Activated B cell treated with CpG ODN at 0.5 μM for 24 hours (primary cell): ENCODE measurements around the gene TESPA1. TPM values are rescaled to one million over a fixed set of nuclear protein-coding genes. Genes with fewer than 3 reads are reported as not detected.

Experiments
- ATAC-seq: fragments of 200-7000 bp; cut with Tn5 transposase; one replicate; pipeline ENCODE4 v1.10.0; 2021; ENCODE audit warnings: low read depth, mild to moderate bottlenecking, moderate library complexity
- CTCF ChIA-PET: fragments of 350-600 bp; sonication (Branson Sonifier 250); formaldehyde crosslinking; loops from one replicate; lab custom pipeline; 2021; ENCODE audit warnings: antibody characterized with exemption; lab: Charles Lee
- POLR2A ChIA-PET: fragments of 350-600 bp; sonication (Branson Sonifier 250); formaldehyde crosslinking; loops from one replicate; lab custom pipeline; 2021; ENCODE audit warnings: antibody characterized with exemption; lab: Charles Lee
- DNase-seq: peaks from one replicate; pipeline ENCODE4 v3.0.0; 2022
- H3K27ac Mint-ChIP-seq: one replicate; pipeline ENCODE4 v1.8.0; 2020; ENCODE audit warnings: mixed read lengths
- H3K27me3 Mint-ChIP-seq: one replicate; pipeline ENCODE4 v1.8.0; 2021; ENCODE audit warnings: mixed read lengths
- H3K36me3 Mint-ChIP-seq: one replicate; pipeline ENCODE4 v1.8.0; 2021; ENCODE audit warnings: low read depth, mixed read lengths
- H3K4me1 Mint-ChIP-seq: one replicate; pipeline ENCODE4 v1.8.0; 2021; ENCODE audit warnings: mixed read lengths
- H3K4me3 Mint-ChIP-seq: one replicate; pipeline ENCODE4 v1.8.0; 2020; ENCODE audit warnings: mild to moderate bottlenecking, mixed read lengths
- H3K9me3 Mint-ChIP-seq: one replicate; pipeline ENCODE4 v1.8.0; 2020; ENCODE audit warnings: mixed read lengths
- CTCF ChIP-seq: fragments of 200-600 bp; IDR thresholded peaks from one replicate; pipeline ENCODE4 v1.8.0; 2022; ENCODE audit warnings: antibody characterized with exemption, mild to moderate bottlenecking
- intact Hi-C: fragments of 100-400 bp; cut with micrococcal nuclease; formaldehyde crosslinking; loops from one replicate; pipeline ENCODE4 v1.15.1; 2024
- total RNA-seq: library from RNA; stranded (reverse); gene quantifications from 2 replicates; pipeline ENCODE4 v1.2.3, GENCODE V29; 2022

TESPA1 gene, protein sequence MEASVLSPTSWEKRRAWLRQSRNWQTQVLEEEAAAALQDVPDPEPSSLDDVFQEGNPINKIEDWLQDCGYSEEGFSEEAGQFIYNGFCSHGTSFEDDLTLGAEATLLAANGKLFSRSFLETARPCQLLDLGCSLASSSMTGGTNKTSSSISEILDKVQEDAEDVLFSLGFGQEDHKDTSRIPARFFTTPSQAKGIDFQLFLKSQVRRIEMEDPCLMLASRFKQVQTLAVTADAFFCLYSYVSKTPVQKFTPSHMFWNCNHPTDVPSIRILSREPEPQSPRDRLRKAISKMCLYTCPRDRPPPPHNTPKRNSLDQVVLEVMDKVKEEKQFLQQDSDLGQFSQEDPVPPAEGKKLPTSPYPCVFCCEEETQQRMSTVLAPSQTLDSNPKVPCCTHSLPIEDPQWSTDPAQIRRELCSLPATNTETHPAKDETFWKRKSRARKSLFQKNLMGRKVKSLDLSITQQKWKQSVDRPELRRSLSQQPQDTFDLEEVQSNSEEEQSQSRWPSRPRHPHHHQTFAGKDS
- total RNA-seq, result 31.5 and 35.5 TPM in 2 replicates

DNA sequence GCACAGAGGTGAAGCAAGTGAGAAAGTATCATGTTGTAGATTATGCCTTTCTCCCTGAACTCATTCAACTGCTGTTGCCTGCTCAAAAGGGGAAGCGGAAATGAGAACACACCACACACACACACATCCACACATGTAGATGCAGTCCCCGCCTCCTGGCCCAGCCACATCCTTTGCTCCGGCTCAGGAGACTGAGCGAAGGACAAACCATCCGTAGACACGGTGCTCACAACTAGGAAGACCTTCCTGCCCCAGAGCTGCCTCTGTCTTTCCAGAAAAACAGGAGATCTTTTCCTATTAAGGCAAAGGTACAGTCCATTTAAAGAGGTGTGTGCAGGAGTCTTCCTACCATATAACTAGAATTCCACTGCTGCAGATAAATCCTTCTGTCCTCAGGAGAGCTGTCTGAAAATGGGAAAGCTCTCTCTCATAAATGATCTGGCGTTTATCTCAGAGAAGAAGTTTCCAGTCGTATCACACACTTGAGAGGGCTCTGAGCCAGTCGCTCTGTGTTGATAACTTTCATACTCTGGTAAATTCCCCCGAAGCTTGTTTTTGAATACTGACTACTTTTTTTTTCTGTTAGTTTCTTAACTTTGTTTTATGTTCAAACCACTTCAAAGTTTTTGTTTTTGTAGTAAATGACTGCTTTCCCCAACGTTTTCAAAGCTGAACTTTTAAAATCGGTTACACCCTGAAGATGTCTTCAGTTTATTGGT, at the start of gene TESPA1:
Gene TESPA1, minus strand, starts transcription at position 105 of the 719 bp plus-strand sequence. CDS start 10,200 bp downstream, outside the sequence.
- no peak for TF ChIP-seq CTCF
- H3K27me3 Mint-ChIP-seq, result no peaks in the 10 kb centered on the region
- peak; percentile 62 for DNase-seq
- peaks cover 36% of the 10 kb centered on the region for H3K36me3 Mint-ChIP-seq
- ATAC-seq, result peak; percentile 97
- H3K4me3 Mint-ChIP-seq, result peak within 1 kb of the TSS; percentile 89
- intact Hi-C loops, result loop anchor here (1.0 to 10.0 kb wide), 4 partner anchors 8 to 830 kb away; partner anchors contain the start of genes ORMDL2 and SARNP
- no peaks in the 10 kb centered on the region for H3K9me3 Mint-ChIP-seq
- peaks cover 80% of the 10 kb centered on the region for H3K4me1 Mint-ChIP-seq
- CTCF ChIA-PET, result interaction anchor here (0.8 to 2.6 kb wide), 7 partner anchors 8 to 282 kb away, joined by 3 to 31 read pairs (median 3); no protein-coding TSS in a partner anchor
- POLR2A ChIA-PET, result interaction anchor here (0.6 to 2.5 kb wide), 9 partner anchors 8 to 967 kb away, joined by 3 to 10 read pairs (median 3); no protein-coding TSS in a partner anchor
- peak within 1 kb of the TSS; percentile 97 for H3K27ac Mint-ChIP-seq

- DNase-seq (no peak), ATAC-seq (no peak)
- no peak for TF ChIP-seq CTCF
- CTCF ChIA-PET, result no interaction called here
- H3K36me3 Mint-ChIP-seq, result no peaks in the 10 kb centered on the region
- H3K4me1 Mint-ChIP-seq, result peaks cover 34% of the 10 kb centered on the region
- peaks cover 9% of the 10 kb centered on the region for H3K27me3 Mint-ChIP-seq
- intact Hi-C loops, result no loop called here
- no peaks in the 10 kb centered on the region for H3K9me3 Mint-ChIP-seq
- POLR2A ChIA-PET, result no interaction called here
- H3K4me3 Mint-ChIP-seq, result no peak overlapping the region
- no peak overlapping the region for H3K27ac Mint-ChIP-seq
Observed at GRCh38 chr12:55034218-55034617, 49.7 kb upstream of the TESPA1 start.

DNA sequence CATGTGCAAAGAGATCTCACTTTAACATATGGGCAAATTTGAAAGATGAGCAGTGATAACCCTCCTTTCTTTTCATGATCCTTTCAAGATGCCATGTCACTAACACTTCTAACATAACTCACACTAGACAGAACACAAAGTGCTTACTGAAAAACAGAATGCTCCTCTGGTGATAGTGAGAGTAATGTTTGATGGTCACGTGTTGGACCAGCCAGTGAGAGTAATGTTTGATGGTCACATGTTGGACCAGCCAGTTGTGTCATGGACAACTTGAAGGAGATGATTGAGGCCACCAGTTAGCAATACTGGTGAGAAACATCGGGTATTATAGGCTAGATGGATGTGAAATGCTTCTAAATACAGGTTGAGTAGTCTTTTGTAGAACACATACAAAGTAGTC, 40.9 kb upstream of the TESPA1 start:
- intact Hi-C loops, result no loop called here
- Mint-ChIP-seq H3K9me3 (no peaks in the 10 kb centered on the region), H3K27ac (no peak overlapping the region), H3K4me3 (no peak overlapping the region), H3K4me1 (no peaks in the 10 kb centered on the region), H3K27me3 (peaks cover 34% of the 10 kb centered on the region), H3K36me3 (no peaks in the 10 kb centered on the region)
- CTCF ChIA-PET, result no interaction called here
- no peak for TF ChIP-seq CTCF
- no peak for DNase-seq
- no peak for ATAC-seq
- POLR2A ChIA-PET, result no interaction called here

GRCh38 chr12:55024575-55024974, 40.0 kb upstream of the TESPA1 start:
- TF ChIP-seq CTCF, result no peak
- ATAC-seq (no peak), DNase-seq (no peak)
- ChIA-PET CTCF (no interaction called here), POLR2A (no interaction called here)
- peaks cover 4% of the 10 kb centered on the region for H3K4me1 Mint-ChIP-seq
- H3K27me3 Mint-ChIP-seq, result peaks cover 38% of the 10 kb centered on the region
- H3K27ac Mint-ChIP-seq, result no peak overlapping the region
- no peaks in the 10 kb centered on the region for H3K36me3 Mint-ChIP-seq
- intact Hi-C loops, result no loop called here
- no peaks in the 10 kb centered on the region for H3K9me3 Mint-ChIP-seq
- no peak overlapping the region for H3K4me3 Mint-ChIP-seq

GRCh38 chr12:55019784-55020183, 35.2 kb upstream of the TESPA1 start, which contains the start of gene NEUROD4:
Gene NEUROD4, plus strand, starts transcription at chr12:55019974. Its CDS starts 6,466 bp downstream, at chr12:55026440.
- intact Hi-C loops, result no loop called here
- TF ChIP-seq CTCF, result no peak
- Mint-ChIP-seq H3K27me3 (peaks cover 40% of the 10 kb centered on the region), H3K36me3 (no peaks in the 10 kb centered on the region), H3K27ac (no peak within 1 kb of the TSS), H3K4me3 (no peak within 1 kb of the TSS), H3K9me3 (no peaks in the 10 kb centered on the region), H3K4me1 (peaks cover 6% of the 10 kb centered on the region)
- DNase-seq, result no peak
- POLR2A ChIA-PET, result no interaction called here
- CTCF ChIA-PET, result no interaction called here
- no peak for ATAC-seq
